Panc1 (cell line): Measurements from ENCODE around the gene MCTP1. TPM values are rescaled to one million over a fixed set of nuclear protein-coding genes. Genes with fewer than 3 reads are reported as not detected.

ENCODE experiments used
- ATAC-seq: fragments of 200-7000 bp; cut with Tn5 transposase; 2 replicates; pipeline ENCODE4 v1.9.1; 2020; ENCODE audit warnings: mild to moderate bottlenecking, moderate library complexity
- BruUV-seq: library from RNA; stranded (reverse); fragments of 400-500 nt; replicated peaks from 2 replicates; lab custom pipeline; 2021; lab: Mats Ljungman, UMichigan
- CTCF ChIA-PET: fragments of 300-600 bp; sonication (Branson Sonifier 250); formaldehyde crosslinking; loops from one replicate; lab custom pipeline; 2022; ENCODE audit warnings: antibody characterized with exemption; lab: Charles Lee
- POLR2A ChIA-PET: fragments of 300-600 bp; sonication (Branson Sonifier 250); formaldehyde crosslinking; loops from one replicate; lab custom pipeline; 2022; ENCODE audit warnings: antibody characterized with exemption; lab: Charles Lee
- DNase-seq: peaks from one replicate; pipeline ENCODE4 v3.0.0-alpha.2; 2010; ENCODE audit warnings: low read depth, low spot score
- H3K27ac ChIP-seq: 2 replicates; pipeline ENCODE4 v1.5.1; 2011; ENCODE audit warnings: mild to moderate bottlenecking, low read length, inconsistent platforms
- H3K27me3 ChIP-seq: fragments of 200-500 bp; sonication (Bioruptor generic); 2 replicates; pipeline ENCODE4 v1.6.0; 2014; ENCODE audit warnings: low read length, inconsistent platforms; ENCODE audit not compliant: control insufficient read depth, insufficient read depth
- H3K36me3 ChIP-seq: fragments of 200-500 bp; sonication (Bioruptor generic); 2 replicates; pipeline ENCODE4 v1.5.1; 2014; ENCODE audit warnings: inconsistent platforms, mild to moderate bottlenecking, low read length, moderate library complexity; ENCODE audit not compliant: control insufficient read depth, insufficient read depth
- H3K4me1 ChIP-seq: 2 replicates; pipeline ENCODE4 v1.5.1; 2011; ENCODE audit warnings: inconsistent platforms, mild to moderate bottlenecking, low read length, moderate library complexity; ENCODE audit not compliant: control insufficient read depth, insufficient read depth
- H3K4me3 ChIP-seq, 2 experiments: 2 replicates each; pipeline ENCODE4 v1.5.1; 2011 to 2012; ENCODE audit warnings: low read depth in 2 of 2, low read length in 2 of 2, mild to moderate bottlenecking in 2 of 2, inconsistent platforms in 1 of 2, moderate library complexity in 1 of 2
- H3K9me3 ChIP-seq: fragments of 200-500 bp; sonication (Bioruptor generic); 2 replicates; pipeline ENCODE4 v1.5.1; 2014; ENCODE audit warnings: low read depth, mild to moderate bottlenecking, inconsistent platforms, low read length, moderate library complexity; ENCODE audit not compliant: control insufficient read depth, insufficient read depth
- CTCF ChIP-seq: fragments of 450-650 bp; IDR thresholded peaks from 2 replicates; pipeline ENCODE4 v1.5.1; 2017; ENCODE audit warnings: mild to moderate bottlenecking
- POLR2AphosphoS5 ChIP-seq: IDR thresholded peaks from 2 replicates; pipeline ENCODE4 v1.6.1; 2012; ENCODE audit warnings: mild to moderate bottlenecking, low read depth, low read length, moderate library complexity
- REST ChIP-seq, 2 experiments: IDR thresholded peaks; 2 replicates each; pipeline ENCODE4 v1.6.1; 2011 to 2012; ENCODE audit warnings: low read depth in 2 of 2, control low read depth in 1 of 2, low read length in 1 of 2, mild to moderate bottlenecking in 1 of 2, moderate library complexity in 1 of 2; ENCODE audit not compliant: insufficient read depth in 1 of 2
- SIN3A ChIP-seq: IDR thresholded peaks from 2 replicates; pipeline ENCODE4 v1.6.1; 2012; ENCODE audit warnings: low read depth, mild to moderate bottlenecking, low read length, moderate library complexity, borderline replicate concordance; ENCODE audit not compliant: insufficient read depth
- TCF7L2 ChIP-seq: IDR thresholded peaks from 2 replicates; pipeline ENCODE4 v1.6.1; 2011; ENCODE audit warnings: mild to moderate bottlenecking, low read depth, low read length, inconsistent platforms
- in situ Hi-C: cut with HindIII; loops from 2 replicates; pipeline ENCODE4 v1.10.0; 2016; ENCODE audit warnings: low sequenced_read_pairs, low pct_unique_long_range_greater_than_20kb
- intact Hi-C: fragments of 100-400 bp; cut with micrococcal nuclease; formaldehyde crosslinking; loops from one replicate; pipeline ENCODE4 v1.10.0; 2022; ENCODE audit not compliant: unreplicated experiment
- total RNA-seq: library from RNA; stranded (reverse); gene quantifications from one replicate; pipeline ENCODE4 v1.2.1, GENCODE V29; 2021; ENCODE audit not compliant: unreplicated experiment

Gene MCTP1
- total RNA-seq, 1 experiment from 2014 or later = 39.8 TPM

- intact Hi-C loops (no loop called here), in situ Hi-C loops (no loop called here)
- no peaks in the 10 kb centered on the region for H3K27me3 ChIP-seq
- H3K4me1 ChIP-seq = no peaks in the 10 kb centered on the region
- POLR2A ChIA-PET = no interaction called here
- ATAC-seq = no peak
- no peak for DNase-seq
- 0 out of 2 replicates have a peak, but pooled peaks cover 6% of the 10 kb centered on the region for H3K36me3 ChIP-seq
- TF ChIP-seq TCF7L2 = no peak
- no peak for TF ChIP-seq POLR2AphosphoS5
- TF ChIP-seq CTCF = no peak
- TF ChIP-seq REST (IDR thresholded peaks at IDR 0.05; ENCODE audit: insufficient read depth in 1 of 2, low read depth in 2 of 2, low read length in 1 of 2) = no peak
- TF ChIP-seq SIN3A = no peak
- H3K4me3 ChIP-seq = no peak overlapping the region
- CTCF ChIA-PET = no interaction called here
- H3K9me3 ChIP-seq = no peaks in the 10 kb centered on the region
- H3K27ac ChIP-seq = no peak overlapping the region
- BruUV-seq = no TSS peak
These were observed 374.2 kb downstream of the MCTP1 start for GRCh38 chr5:94910721-94911120.

DNA sequence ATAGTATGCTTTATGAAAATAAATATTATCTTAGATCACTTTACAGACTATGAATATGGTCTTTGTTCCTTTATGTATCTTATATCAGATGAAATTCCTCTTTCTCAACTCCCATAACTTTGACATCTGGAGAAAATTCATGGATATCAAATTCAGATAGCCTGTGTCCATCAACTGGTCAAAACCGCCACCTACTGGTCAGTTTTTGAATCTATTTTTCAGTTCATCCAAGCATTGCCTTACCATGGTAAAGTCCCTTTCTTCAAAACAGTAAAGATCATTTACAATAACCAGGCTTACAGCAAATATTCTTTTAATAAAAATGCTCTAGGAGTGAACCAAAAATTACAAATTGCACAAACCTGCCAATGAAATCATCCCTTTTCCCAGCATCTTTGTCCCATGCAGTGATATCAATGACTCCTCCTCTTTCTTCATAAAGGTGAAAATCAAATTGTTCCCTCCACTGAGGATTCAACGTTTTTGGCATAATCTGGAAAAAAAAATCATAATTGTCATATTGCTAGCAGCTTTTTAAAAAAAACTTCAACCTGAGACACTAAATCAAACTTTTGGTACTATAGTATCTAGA, 375.9 kb downstream of the MCTP1 start:
- in situ Hi-C loops (no loop called here), intact Hi-C loops (no loop called here)
- BruUV-seq = no TSS peak
- no peak overlapping the region for H3K4me3 ChIP-seq
- peaks cover 6% of the 10 kb centered on the region; the same call in 1 of the 2 replicates for H3K36me3 ChIP-seq
- no peak for TF ChIP-seq SIN3A
- TF ChIP-seq REST (IDR thresholded peaks at IDR 0.05; ENCODE audit: insufficient read depth in 1 of 2, low read depth in 2 of 2, low read length in 1 of 2) = no peak
- no peak for TF ChIP-seq POLR2AphosphoS5
- TF ChIP-seq CTCF = peak; percentile 74; the same call in 1 of the 2 replicates
- no peak for TF ChIP-seq TCF7L2
- ATAC-seq (peak; percentile 87), DNase-seq (no peak)
- ChIA-PET POLR2A (no interaction called here), CTCF (no interaction called here)
- H3K9me3 ChIP-seq = no peaks in the 10 kb centered on the region
- no peaks in the 10 kb centered on the region for H3K4me1 ChIP-seq
- H3K27ac ChIP-seq = no peak overlapping the region
- H3K27me3 ChIP-seq = no peaks in the 10 kb centered on the region
